Smooth muscle cell (in vitro differentiated cells): Measurements from ENCODE around the gene INCA1. TPM values are rescaled to one million over a fixed set of nuclear protein-coding genes. Genes with fewer than 3 reads are reported as not detected.

Experiments
- DNase-seq: peaks from one replicate; lab custom pipeline; 2025; ENCODE audit not compliant: unreplicated experiment; lab: John Stamatoyannopoulos, UW
- H2AFZ ChIP-seq: fragments of 200-600 bp; sonication (generic); 2 replicates; pipeline ENCODE4 v1.6.0; 2016; ENCODE audit warnings: antibody characterized with exemption, low read depth, mild to moderate bottlenecking
- H3F3A ChIP-seq: fragments of 200-600 bp; sonication (generic); 2 replicates; pipeline ENCODE4 v1.6.0; 2017; ENCODE audit warnings: antibody characterized with exemption, low read depth
- H3K27ac ChIP-seq: fragments of 200-600 bp; sonication (generic); 2 replicates; pipeline ENCODE4 v1.5.1; 2016; ENCODE audit warnings: low read depth, mild to moderate bottlenecking
- H3K27me3 ChIP-seq: fragments of 200-600 bp; sonication (generic); 2 replicates; pipeline ENCODE4 v1.6.1; 2016; ENCODE audit warnings: low read depth, mild to moderate bottlenecking
- H3K36me3 ChIP-seq: fragments of 200-600 bp; sonication (generic); 2 replicates; pipeline ENCODE4 v1.5.1; 2016; ENCODE audit warnings: low read depth
- H3K4me1 ChIP-seq: fragments of 200-600 bp; sonication (generic); 2 replicates; pipeline ENCODE4 v1.5.1; 2016; ENCODE audit warnings: low read depth
- H3K4me2 ChIP-seq: fragments of 200-600 bp; sonication (generic); 2 replicates; pipeline ENCODE4 v1.6.0; 2016; ENCODE audit warnings: mild to moderate bottlenecking
- H3K4me3 ChIP-seq: fragments of 200-600 bp; sonication (generic); 2 replicates; pipeline ENCODE4 v1.5.1; 2016; ENCODE audit warnings: mild to moderate bottlenecking
- H3K79me2 ChIP-seq: fragments of 200-600 bp; sonication (generic); 2 replicates; pipeline ENCODE4 v1.6.0; 2016; ENCODE audit warnings: low read depth, mild to moderate bottlenecking
- H3K9ac ChIP-seq: fragments of 200-600 bp; sonication (generic); 2 replicates; pipeline ENCODE4 v1.6.0; 2016; ENCODE audit warnings: low read depth
- H3K9me3 ChIP-seq: fragments of 200-600 bp; sonication (generic); replicated peaks from 2 replicates; pipeline ENCODE4 v1.5.1; 2016; ENCODE audit warnings: low read depth
- H4K20me1 ChIP-seq: fragments of 200-600 bp; sonication (generic); 2 replicates; pipeline ENCODE4 v1.6.0; 2016; ENCODE audit warnings: low read depth
- CTCF ChIP-seq: fragments of 200-600 bp; sonication (generic); IDR thresholded peaks from 2 replicates; pipeline ENCODE4 v1.5.1; 2017; ENCODE audit warnings: borderline replicate concordance, mild to moderate bottlenecking, antibody characterized with exemption; ENCODE audit not compliant: insufficient read depth, poor library complexity, severe bottlenecking
- WGBS: methylation state at CpG from one replicate; pipeline ENCODE4 v1.1.7; 2016; ENCODE audit warnings: low lambda C conversion rate; 5-methylcytosine and 5-hydroxymethylcytosine counted together
- polyA plus RNA-seq: library from polyadenylated mRNA; unstranded; fragments of >200 nt; fragmentation: Nextera tagmentation; extraction: Ambion mirVana; gene quantifications from 2 replicates; pipeline ENCODE4 v1.2.1, GENCODE V29; 2016
- total RNA-seq: library from RNA; depleted of rRNA; stranded (reverse); fragments of >200 nt; gene quantifications from 2 replicates; pipeline ENCODE4 v1.2.3, GENCODE V29; 2014

Gene INCA1
- 0.36 TPM in 1 of 2 replicates, not detected in the other for total RNA-seq
- 1.4 TPM in 2 replicates for polyA plus RNA-seq

- Histone ChIP-seq H3K4me1 (peaks cover 13% of the 10 kb centered on the region), H3F3A (no peaks in the 10 kb centered on the region), H3K79me2 (peaks cover 16% of the 10 kb centered on the region), H3K27ac (peak within 1 kb of the TSS; percentile 60), H2AFZ (peak within 1 kb of the TSS; percentile 86), H3K9me3 (no peaks in the 10 kb centered on the region), H3K27me3 (no peaks in the 10 kb centered on the region), H3K4me3 (peak within 1 kb of the TSS; percentile 98), H3K4me2 (peak within 1 kb of the TSS; percentile 88), H3K36me3 (no peaks in the 10 kb centered on the region), H3K9ac (peak within 1 kb of the TSS; percentile 77), H4K20me1 (peaks cover 21% of the 10 kb centered on the region)
- 1% methylated on average over 41 of the region's 93 CpGs for WGBS
- peak; percentile 73 for DNase-seq
- no peak for TF ChIP-seq CTCF
Measured at GRCh38 chr17:4997302-4998026, at the start of gene INCA1, which contains the start of gene KIF1C. Gene INCA1 (minus strand): TSS chr17:4997522. CDS start chr17:4994437, 3,085 bp downstream. Gene KIF1C (plus strand): TSS chr17:4997950. CDS start chr17:5000247, 2,297 bp downstream.

GRCh38 chr17:5045496-5045895, 48.2 kb upstream of the INCA1 start:
- Histone ChIP-seq H2AFZ (no peak overlapping the region), H3K27me3 (no peaks in the 10 kb centered on the region), H3F3A (no peaks in the 10 kb centered on the region), H3K27ac (no peak overlapping the region), H3K4me1 (no peaks in the 10 kb centered on the region), H4K20me1 (no peaks in the 10 kb centered on the region), H3K9ac (no peak overlapping the region), H3K4me3 (no peak overlapping the region), H3K36me3 (no peaks in the 10 kb centered on the region), H3K9me3 (no peaks in the 10 kb centered on the region), H3K4me2 (no peak overlapping the region), H3K79me2 (no peaks in the 10 kb centered on the region)
- 93% methylated on average over 6 of the region's 6 CpGs for WGBS
- no peak for TF ChIP-seq CTCF
- no peak for DNase-seq

GRCh38 chr17:5044630-5045029, 47.3 kb upstream of the INCA1 start:
- Histone ChIP-seq H3K79me2 (no peaks in the 10 kb centered on the region), H3K9ac (no peak overlapping the region)

More at GRCh38 chr17:5044630-5045029, 47.3 kb upstream of the INCA1 start:
- no peak for DNase-seq
- 85% methylated on average over 5 of the region's 5 CpGs for WGBS
- Histone ChIP-seq H3K9me3 (no peaks in the 10 kb centered on the region), H3K27me3 (no peaks in the 10 kb centered on the region), H3K4me1 (no peaks in the 10 kb centered on the region), H4K20me1 (no peaks in the 10 kb centered on the region), H3K36me3 (no peaks in the 10 kb centered on the region), H3F3A (no peaks in the 10 kb centered on the region), H3K4me3 (no peak overlapping the region), H3K27ac (no peak overlapping the region), H3K4me2 (no peak overlapping the region), H2AFZ (no peak overlapping the region)
- TF ChIP-seq CTCF: no peak
